HUES64 (cell line): ENCODE measurements around the gene GALNT6.

Experiments
- H3K27ac ChIP-seq: 2 replicates; pipeline ENCODE4 v1.7.0; 2013; ENCODE audit warnings: low read depth, low read length, inconsistent platforms
- H3K27me3 ChIP-seq: 2 replicates; pipeline ENCODE4 v1.6.1; 2013; ENCODE audit warnings: mild to moderate bottlenecking, low read length; ENCODE audit not compliant: insufficient read depth
- H3K36me3 ChIP-seq: 2 replicates; pipeline ENCODE4 v1.6.1; 2013; ENCODE audit warnings: mild to moderate bottlenecking, low read length; ENCODE audit not compliant: insufficient read depth
- H3K4me1 ChIP-seq: 2 replicates; pipeline ENCODE4 v1.6.1; 2013; ENCODE audit warnings: mild to moderate bottlenecking, low read length, moderate library complexity; ENCODE audit not compliant: insufficient read depth
- H3K4me3 ChIP-seq: 2 replicates; pipeline ENCODE4 v1.5.1; 2013; ENCODE audit warnings: mild to moderate bottlenecking, low read length, moderate library complexity
- H3K9ac ChIP-seq: 2 replicates; pipeline ENCODE4 v1.6.1; 2013; ENCODE audit warnings: mild to moderate bottlenecking, low read depth, low read length
- H3K9me3 ChIP-seq: 2 replicates; pipeline ENCODE4 v1.6.1; 2013; ENCODE audit warnings: low read depth, low read length; ENCODE audit not compliant: insufficient read depth
- WGBS: fragments of 150-250, 120-280 bp; methylation state at CpG from one replicate; pipeline ENCODE4 v1.1.7; 2013; ENCODE audit warnings: missing lambda C conversion rate; 5-methylcytosine and 5-hydroxymethylcytosine counted together

Gene GALNT6

GRCh38 chr12:51392556-51393237 is 1.5 kb upstream of the GALNT6 start:
- peaks cover 26% of the 10 kb centered on the region for H3K4me1 ChIP-seq
- peak overlapping the region; percentile 92 for H3K4me3 ChIP-seq
- 0 out of 2 replicates have a peak, but pooled peaks cover 10% of the 10 kb centered on the region for H3K36me3 ChIP-seq
- H3K9ac ChIP-seq: peak overlapping the region; percentile 53; the same call in 1 of the 2 replicates
- no peaks in the 10 kb centered on the region for H3K9me3 ChIP-seq
- H3K27ac ChIP-seq: no peak overlapping the region
- WGBS: 22% methylated on average over 20 of the region's 22 CpGs
- peaks cover 13% of the 10 kb centered on the region; the same call in 1 of the 2 replicates for H3K27me3 ChIP-seq

GRCh38 chr12:51390891-51391282 is 319 bp downstream of the GALNT6 start:
- 3% methylated on average over 8 of the region's 8 CpGs for WGBS
- Histone ChIP-seq H3K36me3 (0 out of 2 replicates have a peak, but pooled peaks cover 10% of the 10 kb centered on the region), H3K9me3 (no peaks in the 10 kb centered on the region), H3K27me3 (peaks cover 13% of the 10 kb centered on the region; the same call in 1 of the 2 replicates), H3K4me1 (peaks cover 33% of the 10 kb centered on the region), H3K27ac (peak overlapping the region; percentile 83; the same call in 1 of the 2 replicates), H3K4me3 (peak overlapping the region; percentile 92), H3K9ac (peak overlapping the region; percentile 48)

- H3K9me3 ChIP-seq: no peaks in the 10 kb centered on the region
- H3K4me3 ChIP-seq: peak overlapping the region; percentile 92
- WGBS: 79% methylated on average over 6 of the region's 6 CpGs
- H3K27ac ChIP-seq: peak overlapping the region; percentile 83; the same call in 1 of the 2 replicates
- peaks cover 33% of the 10 kb centered on the region for H3K4me1 ChIP-seq
- 0 out of 2 replicates have a peak, but pooled peaks cover 10% of the 10 kb centered on the region for H3K36me3 ChIP-seq
- peaks cover 13% of the 10 kb centered on the region; the same call in 1 of the 2 replicates for H3K27me3 ChIP-seq
- peak overlapping the region; percentile 48 for H3K9ac ChIP-seq
Observed at GRCh38 chr12:51390457-51390856, 749 bp downstream of the GALNT6 start.

GRCh38 chr12:51389302-51389999 is 1.8 kb downstream of the GALNT6 start:
- 89% methylated on average over 2 of the region's 2 CpGs for WGBS
- H3K4me1 ChIP-seq: peaks cover 33% of the 10 kb centered on the region
- peaks cover 13% of the 10 kb centered on the region; the same call in 1 of the 2 replicates for H3K27me3 ChIP-seq
- no peaks in the 10 kb centered on the region for H3K9me3 ChIP-seq
- no peak overlapping the region for H3K27ac ChIP-seq
- no peak overlapping the region for H3K4me3 ChIP-seq
- H3K9ac ChIP-seq: no peak overlapping the region
- H3K36me3 ChIP-seq: peaks cover 10% of the 10 kb centered on the region; the same call in 1 of the 2 replicates

GRCh38 chr12:51388846-51389245 is 2.4 kb downstream of the GALNT6 start:
- 90% methylated on average over 5 of the region's 5 CpGs for WGBS
- Histone ChIP-seq H3K27ac (no peak overlapping the region), H3K36me3 (peaks cover 6% of the 10 kb centered on the region; the same call in 1 of the 2 replicates), H3K4me3 (no peak overlapping the region), H3K27me3 (peaks cover 13% of the 10 kb centered on the region; the same call in 1 of the 2 replicates), H3K9ac (no peak overlapping the region), H3K4me1 (peaks cover 37% of the 10 kb centered on the region), H3K9me3 (no peaks in the 10 kb centered on the region)

- Histone ChIP-seq H3K9me3 (no peaks in the 10 kb centered on the region), H3K36me3 (peaks cover under 1% of the 10 kb centered on the region; the same call in 1 of the 2 replicates), H3K9ac (no peak overlapping the region), H3K4me1 (peaks cover 42% of the 10 kb centered on the region), H3K4me3 (no peak overlapping the region), H3K27ac (no peak overlapping the region; the same call in 1 of the 2 replicates), H3K27me3 (peaks cover 13% of the 10 kb centered on the region; the same call in 1 of the 2 replicates)
- 47% methylated on average over 10 of the region's 10 CpGs for WGBS
Observed at GRCh38 chr12:51388069-51388799, 3.0 kb downstream of the GALNT6 start.

- 83% methylated on average over 4 of the region's 4 CpGs for WGBS
- H3K36me3 ChIP-seq: peaks cover 10% of the 10 kb centered on the region; the same call in 1 of the 2 replicates
- no peak overlapping the region for H3K27ac ChIP-seq
- no peaks in the 10 kb centered on the region for H3K9me3 ChIP-seq
- H3K4me1 ChIP-seq: peaks cover 40% of the 10 kb centered on the region
- no peak overlapping the region for H3K9ac ChIP-seq
- H3K4me3 ChIP-seq: no peak overlapping the region
- no peaks in the 10 kb centered on the region for H3K27me3 ChIP-seq
Observed at GRCh38 chr12:51386351-51386750, 4.9 kb downstream of the GALNT6 start.

- H3K27me3 ChIP-seq: no peaks in the 10 kb centered on the region
Observed at GRCh38 chr12:51383269-51383905, 7.8 kb downstream of the GALNT6 start.

GRCh38 chr12:51382173-51382572 is 9.0 kb downstream of the GALNT6 start:
- H3K27ac ChIP-seq: no peak overlapping the region
- peaks cover 48% of the 10 kb centered on the region for H3K36me3 ChIP-seq
- H3K27me3 ChIP-seq: no peaks in the 10 kb centered on the region
- H3K4me3 ChIP-seq: no peak overlapping the region
- 89% methylated on average over 7 of the region's 7 CpGs for WGBS
- no peaks in the 10 kb centered on the region for H3K9me3 ChIP-seq
- no peak overlapping the region for H3K9ac ChIP-seq
- H3K4me1 ChIP-seq: peaks cover 17% of the 10 kb centered on the region

More at GRCh38 chr12:51383269-51383905, 7.8 kb downstream of the GALNT6 start:
- Histone ChIP-seq H3K4me3 (no peak overlapping the region), H3K4me1 (peaks cover 27% of the 10 kb centered on the region), H3K27ac (no peak overlapping the region), H3K9me3 (no peaks in the 10 kb centered on the region), H3K9ac (no peak overlapping the region), H3K36me3 (peaks cover 36% of the 10 kb centered on the region)
- whole genome bisulfite sequencing: 68% methylated on average over 4 of the region's 6 CpGs

- Histone ChIP-seq H3K9me3 (no peaks in the 10 kb centered on the region), H3K27me3 (no peaks in the 10 kb centered on the region), H3K27ac (no peak overlapping the region), H3K4me3 (no peak overlapping the region), H3K9ac (no peak overlapping the region), H3K4me1 (peaks cover 16% of the 10 kb centered on the region), H3K36me3 (peaks cover 54% of the 10 kb centered on the region)
- WGBS: 77% methylated on average over 5 of the region's 5 CpGs
Observed at GRCh38 chr12:51381226-51382079, 9.8 kb downstream of the GALNT6 start.
